Measurements from ENCODE around the gene FBXL19.

Gene FBXL19

DNA sequence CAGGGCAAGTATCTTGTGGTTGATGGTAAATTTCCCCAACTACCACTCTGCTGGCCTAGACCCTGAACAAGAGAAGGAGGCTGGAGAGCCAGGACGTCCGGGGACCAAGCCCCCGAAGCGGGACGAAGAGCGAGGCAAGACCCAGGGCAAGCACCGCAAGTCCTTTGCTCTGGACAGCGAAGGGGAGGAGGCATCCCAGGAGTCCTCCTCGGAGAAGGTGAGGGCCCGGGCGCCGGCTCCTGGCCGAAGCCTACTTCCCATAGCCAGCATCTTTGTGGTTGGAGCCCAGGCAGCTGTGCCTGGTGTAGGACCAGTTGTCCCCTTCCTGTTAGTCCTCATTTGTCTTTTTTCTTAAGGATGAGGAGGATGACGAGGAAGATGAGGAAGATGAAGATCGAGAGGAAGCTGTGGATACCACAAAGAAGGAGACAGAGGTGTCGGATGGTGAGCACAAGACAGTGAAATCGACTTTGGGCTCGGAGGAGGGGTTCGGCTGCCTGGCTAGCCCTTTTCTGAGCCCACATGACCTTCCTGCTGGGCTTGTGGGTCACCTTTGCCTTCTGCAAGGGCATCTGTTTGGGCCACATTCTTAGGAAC lies 46.0 kb downstream of the FBXL19 start:
- DNase-seq, result no peak

DNA sequence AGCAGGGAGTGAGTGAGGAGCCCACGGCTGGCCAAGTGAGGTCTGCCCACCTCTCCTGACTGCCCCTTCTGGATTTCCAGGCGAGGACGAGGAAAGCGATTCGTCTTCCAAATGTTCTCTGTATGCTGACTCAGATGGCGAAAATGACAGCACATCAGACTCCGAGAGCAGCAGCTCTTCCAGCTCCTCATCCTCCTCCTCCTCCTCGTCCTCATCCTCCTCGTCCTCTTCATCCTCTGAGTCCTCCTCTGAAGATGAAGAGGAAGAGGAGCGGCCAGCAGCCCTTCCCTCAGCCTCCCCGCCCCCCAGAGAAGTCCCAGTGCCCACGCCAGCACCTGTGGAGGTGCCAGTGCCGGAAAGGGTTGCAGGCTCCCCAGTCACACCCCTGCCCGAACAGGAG lies 47.9 kb downstream of the FBXL19 start:
- no peak for DNase-seq

GRCh38 chr16:30972872-30973271 lies 49.5 kb downstream of the FBXL19 start:
- no peak for DNase-seq

DNA sequence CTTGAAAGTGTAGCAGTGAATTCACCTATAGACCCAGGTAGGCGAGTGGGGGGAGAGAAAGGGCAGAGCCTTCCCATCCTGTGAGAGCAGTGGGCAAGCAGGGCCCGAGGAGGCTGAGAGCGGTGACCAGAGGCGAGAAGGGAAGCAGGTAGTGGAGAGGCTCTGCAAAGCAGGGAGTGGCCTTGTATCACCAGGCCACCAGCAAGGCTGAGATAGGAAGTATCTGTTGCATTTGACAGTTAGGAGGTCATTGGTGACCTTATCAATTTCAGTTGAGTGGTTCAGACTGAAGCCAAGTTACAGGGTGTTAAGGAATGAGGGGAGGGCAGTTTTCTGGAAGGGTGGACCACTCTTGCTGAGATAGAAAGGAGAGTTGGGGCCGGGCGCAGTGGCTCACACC lies 51.0 kb downstream of the FBXL19 start:
- no peak for DNase-seq

DNA sequence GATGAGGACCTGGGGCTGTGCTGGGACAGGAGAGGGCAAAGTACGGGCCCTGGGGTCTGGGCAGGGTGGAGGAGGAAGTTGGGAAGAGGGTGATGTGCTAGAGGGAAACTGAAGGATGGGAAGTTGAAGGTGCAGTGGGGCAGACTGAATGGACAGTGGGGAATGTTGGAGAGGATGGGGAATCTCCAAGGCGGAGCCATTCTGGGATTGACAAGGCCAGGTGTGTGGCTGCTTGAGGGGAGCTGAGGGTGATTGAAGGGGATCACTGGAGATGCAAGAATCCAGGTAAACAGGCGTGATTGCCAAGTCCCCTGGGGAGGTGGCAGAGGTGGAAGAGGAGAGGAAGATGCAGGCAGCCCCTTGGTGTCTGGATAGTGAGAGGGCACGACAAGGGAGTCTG lies 53.1 kb downstream of the FBXL19 start:
- DNase-seq, result no peak

DNA sequence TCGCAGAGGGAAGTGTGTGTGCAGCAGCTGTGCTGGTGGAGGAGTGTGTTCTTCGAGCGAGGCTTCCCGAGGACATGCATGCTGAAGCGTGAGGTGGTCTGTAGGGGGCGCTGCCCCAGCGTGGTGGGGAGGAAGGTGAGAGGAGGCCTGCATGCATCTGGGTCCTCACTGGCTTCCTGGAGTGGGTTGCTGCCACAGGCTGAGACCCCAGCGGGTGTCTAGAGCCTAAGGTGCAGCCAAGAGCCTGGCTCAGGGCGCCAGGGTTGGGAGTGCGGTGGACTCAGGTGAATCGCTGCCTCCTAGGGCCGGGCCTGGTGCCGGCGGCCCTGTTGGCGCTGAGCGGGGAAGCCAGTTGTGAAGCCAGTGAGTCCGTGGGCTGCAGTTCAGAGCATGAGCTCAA lies 54.1 kb downstream of the FBXL19 start:
- no peak for DNase-seq

DNA sequence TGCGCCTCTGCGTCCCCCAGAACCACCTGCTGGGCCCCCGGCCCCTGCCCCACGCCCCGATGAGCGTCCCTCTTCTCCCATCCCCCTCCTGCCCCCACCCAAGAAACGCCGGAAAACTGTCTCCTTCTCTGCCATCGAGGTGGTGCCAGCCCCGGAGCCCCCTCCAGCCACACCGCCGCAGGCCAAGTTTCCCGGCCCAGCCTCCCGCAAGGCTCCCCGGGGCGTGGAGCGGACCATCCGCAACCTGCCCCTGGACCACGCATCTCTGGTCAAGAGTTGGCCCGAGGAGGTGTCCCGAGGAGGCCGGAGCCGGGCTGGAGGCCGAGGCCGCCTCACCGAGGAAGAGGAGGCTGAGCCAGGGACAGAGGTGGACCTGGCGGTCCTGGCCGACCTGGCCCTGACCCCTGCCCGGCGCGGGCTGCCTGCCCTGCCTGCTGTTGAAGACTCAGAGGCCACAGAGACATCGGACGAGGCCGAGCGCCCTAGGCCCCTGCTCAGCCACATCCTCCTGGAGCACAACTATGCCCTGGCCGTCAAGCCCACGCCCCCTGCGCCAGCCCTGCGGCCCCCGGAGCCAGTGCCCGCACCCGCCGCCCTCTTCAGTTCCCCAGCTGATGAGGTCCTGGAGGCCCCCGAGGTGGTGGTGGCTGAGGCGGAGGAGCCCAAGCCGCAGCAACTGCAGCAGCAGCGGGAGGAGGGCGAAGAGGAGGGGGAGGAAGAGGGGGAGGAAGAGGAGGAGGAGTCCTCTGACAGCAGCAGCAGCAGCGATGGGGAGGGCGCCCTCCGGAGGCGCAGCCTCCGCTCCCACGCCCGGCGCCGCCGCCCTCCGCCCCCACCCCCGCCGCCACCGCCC lies 56.0 kb downstream of the FBXL19 start:
- no peak for DNase-seq

DNA sequence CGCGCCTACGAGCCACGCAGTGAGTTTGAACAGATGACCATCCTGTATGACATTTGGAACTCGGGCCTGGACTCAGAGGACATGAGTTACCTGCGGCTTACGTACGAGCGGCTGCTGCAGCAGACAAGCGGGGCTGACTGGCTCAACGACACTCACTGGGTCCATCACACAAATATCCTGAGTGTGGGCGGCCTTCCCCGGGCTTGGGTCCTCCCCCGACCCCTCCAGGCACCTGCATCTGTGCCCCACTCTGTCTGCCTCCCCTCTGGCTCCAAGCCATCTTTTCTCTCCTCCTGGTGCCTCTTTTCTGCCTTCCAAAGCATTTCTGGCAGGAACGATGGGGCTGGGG lies 56.6 kb downstream of the FBXL19 start:
- no peak for DNase-seq

DNA sequence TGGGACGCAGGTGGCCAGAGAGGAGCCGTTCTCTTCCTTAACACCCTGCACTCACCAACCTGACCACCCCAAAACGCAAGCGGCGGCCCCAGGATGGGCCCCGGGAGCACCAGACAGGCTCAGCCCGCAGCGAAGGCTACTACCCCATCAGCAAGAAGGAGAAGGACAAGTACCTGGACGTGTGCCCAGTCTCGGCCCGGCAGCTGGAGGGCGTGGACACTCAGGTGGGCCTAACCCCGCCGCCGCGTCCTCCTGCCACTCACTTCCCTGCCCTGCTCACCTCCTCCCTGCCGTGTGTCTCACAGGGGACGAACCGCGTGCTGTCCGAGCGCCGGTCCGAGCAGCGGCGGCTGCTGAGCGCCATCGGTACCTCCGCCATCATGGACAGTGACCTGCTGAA lies 57.1 kb downstream of the FBXL19 start:
- DNase-seq, result no peak

- DNase-seq, result no peak
Measured at GRCh38 chr16:30980959-30981358, 57.6 kb downstream of the FBXL19 start.

GRCh38 chr16:30982548-30983288 lies 59.3 kb downstream of the FBXL19 start:
- DNase-seq, result no peak

GRCh38 chr16:30983289-30983889 lies 60.0 kb downstream of the FBXL19 start:
- no peak for DNase-seq

- no peak for DNase-seq
Measured at GRCh38 chr16:30983898-30984610, 60.7 kb downstream of the FBXL19 start.

DNA sequence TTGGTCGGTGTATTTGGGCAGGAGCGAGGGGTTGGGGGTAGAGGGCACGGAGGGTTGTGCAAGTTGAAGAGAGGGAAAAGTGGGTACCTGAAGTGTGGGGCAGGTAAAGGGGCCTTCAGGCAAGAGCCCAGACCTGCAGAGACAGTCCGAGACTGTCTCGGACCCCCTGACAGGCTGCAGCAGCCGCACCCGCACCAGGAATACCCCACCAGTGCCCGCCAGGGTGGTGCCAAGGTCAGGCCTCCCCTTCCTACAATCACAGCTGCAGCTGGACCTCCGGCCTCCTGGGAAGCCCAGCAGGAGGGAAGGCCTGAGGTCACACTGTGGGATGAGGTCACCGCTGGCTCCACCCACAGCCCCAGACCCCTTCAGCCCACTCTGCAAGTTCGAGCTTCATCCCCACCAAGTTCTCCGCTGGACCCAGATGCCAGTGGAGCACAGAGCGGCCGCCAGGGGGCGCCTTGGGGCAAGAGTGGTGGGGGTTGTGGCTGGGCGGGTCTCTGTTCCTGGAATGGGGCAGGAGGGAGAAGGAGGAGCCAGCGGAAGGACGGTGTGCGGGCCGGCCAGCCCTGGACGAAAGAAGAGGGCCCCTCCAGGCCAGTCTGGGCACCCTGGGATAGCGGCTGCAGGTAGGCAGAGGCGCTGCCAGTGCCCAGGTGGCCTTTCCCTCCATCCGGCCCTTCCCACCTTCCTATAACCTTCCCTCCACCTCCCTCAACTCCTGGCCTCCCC lies 61.5 kb downstream of the FBXL19 start, which contains the start of gene HSD3B7:
TSS of gene HSD3B7 (plus strand) at position 539 of the 732 bp plus-strand sequence. CDS start 452 bp downstream, outside the sequence.
- peak; percentile 40 for DNase-seq

DNA sequence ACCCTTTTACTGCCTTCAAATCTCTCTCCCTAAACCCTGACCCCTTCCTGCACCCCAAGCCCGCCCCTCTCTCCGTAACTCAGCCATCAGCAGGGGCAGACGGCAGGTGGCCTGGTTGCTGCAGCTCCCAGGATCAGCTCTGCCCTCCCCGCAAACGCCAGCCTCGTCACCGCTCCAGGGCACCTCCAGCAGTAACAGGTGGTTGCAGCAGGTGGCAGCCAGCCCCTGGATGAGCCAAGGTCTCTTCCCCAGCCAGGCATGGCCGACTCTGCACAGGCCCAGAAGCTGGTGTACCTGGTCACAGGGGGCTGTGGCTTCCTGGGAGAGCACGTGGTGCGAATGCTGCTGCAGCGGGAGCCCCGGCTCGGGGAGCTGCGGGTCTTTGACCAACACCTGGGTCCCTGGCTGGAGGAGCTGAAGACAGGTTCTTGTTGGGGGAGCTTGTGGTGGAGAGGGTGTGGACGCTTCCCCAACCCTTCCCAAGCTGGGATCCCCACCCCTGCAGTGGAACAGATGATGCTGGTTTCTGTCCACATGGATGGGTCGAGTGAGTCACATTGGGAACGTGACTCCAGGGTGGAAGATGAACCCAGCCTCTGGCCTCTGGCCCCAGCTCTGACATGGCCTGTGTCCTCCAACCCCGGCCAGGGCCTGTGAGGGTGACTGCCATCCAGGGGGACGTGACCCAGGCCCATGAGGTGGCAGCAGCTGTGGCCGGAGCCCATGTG lies 62.2 kb downstream of the FBXL19 start:
- DNase-seq, result peak; percentile 60

DNA sequence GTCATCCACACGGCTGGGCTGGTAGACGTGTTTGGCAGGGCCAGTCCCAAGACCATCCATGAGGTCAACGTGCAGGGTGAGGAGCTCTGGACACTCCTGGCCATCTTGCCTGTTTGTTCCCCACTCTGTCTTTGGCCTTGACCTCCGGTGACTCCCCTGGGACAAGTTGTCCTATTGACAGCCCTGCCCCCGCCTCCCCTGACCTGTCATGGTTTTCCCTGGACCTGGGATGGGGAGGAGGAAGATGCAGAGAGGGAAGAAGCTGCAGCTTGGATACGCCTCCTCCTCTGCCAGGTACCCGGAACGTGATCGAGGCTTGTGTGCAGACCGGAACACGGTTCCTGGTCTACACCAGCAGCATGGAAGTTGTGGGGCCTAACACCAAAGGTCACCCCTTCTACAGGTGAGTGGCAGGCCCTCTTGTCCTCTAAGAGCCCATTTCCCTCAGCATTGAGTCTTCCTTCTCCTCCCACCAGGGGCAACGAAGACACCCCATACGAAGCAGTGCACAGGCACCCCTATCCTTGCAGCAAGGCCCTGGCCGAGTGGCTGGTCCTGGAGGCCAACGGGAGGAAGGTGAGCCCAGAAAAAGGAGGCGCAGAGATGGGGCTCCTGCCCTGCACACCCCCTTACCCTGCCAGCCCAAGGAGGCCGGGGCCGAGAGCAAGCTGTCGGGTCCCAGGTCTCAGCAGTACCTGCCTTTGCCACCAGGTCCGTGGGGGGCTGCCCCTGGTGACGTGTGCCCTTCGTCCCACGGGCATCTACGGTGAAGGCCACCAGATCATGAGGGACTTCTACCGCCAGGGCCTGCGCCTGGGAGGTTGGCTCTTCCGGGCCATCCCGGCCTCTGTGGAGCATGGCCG lies 63.0 kb downstream of the FBXL19 start:
- no peak for DNase-seq

- DNase-seq, result no peak
Measured at GRCh38 chr16:30987581-30988190, 64.3 kb downstream of the FBXL19 start.

DNA sequence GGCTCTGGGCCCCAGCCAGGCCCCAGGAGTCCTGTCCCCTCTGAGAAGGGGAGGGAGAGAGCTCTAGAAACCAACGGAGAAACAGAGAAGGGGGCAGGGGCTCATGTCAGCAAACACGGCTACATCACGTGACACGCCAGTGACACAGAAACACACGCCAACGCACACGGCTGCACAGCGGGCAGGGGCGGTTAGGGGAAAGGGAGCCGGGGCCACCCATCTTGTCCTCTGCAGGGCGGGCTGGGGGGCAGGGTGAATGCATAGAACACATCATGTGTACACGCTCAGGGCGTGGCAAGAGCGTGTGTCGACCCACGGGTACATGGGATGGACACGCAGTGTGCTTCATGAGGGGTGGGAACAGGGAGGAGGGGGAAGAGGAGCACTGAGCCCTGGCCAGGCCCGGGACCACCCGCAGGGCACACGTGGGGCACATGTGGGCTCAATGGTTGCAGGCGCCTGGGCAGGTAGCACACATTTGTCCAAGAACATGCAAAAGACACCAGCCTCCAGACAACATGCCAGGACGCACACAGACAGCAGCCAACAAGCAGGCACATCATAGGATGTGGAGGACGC lies 66.2 kb downstream of the FBXL19 start:
- DNase-seq, result no peak

- no peak for DNase-seq
Measured at GRCh38 chr16:30990105-30990504, 66.7 kb downstream of the FBXL19 start.

DNA sequence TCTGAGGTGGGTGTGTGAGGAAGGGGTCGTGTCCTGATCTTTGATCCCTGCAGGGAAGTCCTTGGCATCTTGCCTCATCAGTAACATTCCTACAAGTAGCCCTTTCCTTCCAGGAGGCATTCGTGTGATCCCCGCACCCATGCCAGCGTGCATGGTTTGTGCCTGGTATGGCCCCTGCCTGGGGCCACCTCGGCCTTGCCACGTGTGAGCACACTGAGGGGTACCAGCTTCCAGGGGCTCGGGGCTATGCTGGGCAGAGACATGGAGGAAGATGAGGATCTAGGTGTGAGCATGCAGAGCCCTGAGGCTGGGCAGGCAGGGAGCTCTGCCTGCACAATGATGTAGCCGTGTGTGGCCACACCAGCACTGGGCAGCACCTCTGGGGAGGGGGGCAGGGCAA lies 67.7 kb downstream of the FBXL19 start:
- DNase-seq, result no peak
